Muscle of back (tissue), 11 donors: ENCODE data around the gene NUP62. TPM values are rescaled to one million over a fixed set of nuclear protein-coding genes. Genes with fewer than 3 reads are reported as not detected.
"Not testable (repeated sequence)": the region's sequence is repeated elsewhere in the genome, so short reads cannot be mapped to it uniquely, and the experiment has no call there.

ENCODE experiments used
- DNase-seq, 3 donors: peaks; one replicate each; pipeline versions ENCODE4 v3.0.0 to v3.0.0-alpha.2; 2013
- polyA plus RNA-seq, 10 donors: library from polyadenylated mRNA; unstranded; fragments of 120-200 nt; gene quantifications; one replicate each; pipeline ENCODE4 v1.2.1, GENCODE V29; 2013; ENCODE audit not compliant: insufficient read length in 10 of 10

Gene NUP62
- polyA plus RNA-seq, 10 donors = 39.3 to 61.8 (median 47.7) TPM

- peak; percentile 28 to 76 (median 47) for DNase-seq
Observed at GRCh38 chr19:49954092-49954829, 25.0 kb upstream of the NUP62 start.

- DNase-seq = peak in 1 of 3 donors; percentile 26
Observed at GRCh38 chr19:49953416-49953815, 24.1 kb upstream of the NUP62 start.

GRCh38 chr19:49952906-49953305 lies 23.6 kb upstream of the NUP62 start:
- no peak for DNase-seq

- no peak for DNase-seq
Observed at GRCh38 chr19:49952479-49952836, 23.2 kb upstream of the NUP62 start.

GRCh38 chr19:49951806-49952478 lies 22.6 kb upstream of the NUP62 start:
- DNase-seq = no peak

- DNase-seq = no peak
Observed at GRCh38 chr19:49950956-49951526, 21.7 kb upstream of the NUP62 start.

GRCh38 chr19:49950590-49950948 lies 21.3 kb upstream of the NUP62 start:
- no peak for DNase-seq

- no peak for DNase-seq
Observed at GRCh38 chr19:49949742-49950589, 20.7 kb upstream of the NUP62 start.

- no peak for DNase-seq
Observed at GRCh38 chr19:49946415-49946814, 17.1 kb upstream of the NUP62 start.

- DNase-seq = not testable (repeated sequence)
Observed at GRCh38 chr19:49944567-49944966, 15.3 kb upstream of the NUP62 start.

GRCh38 chr19:49940482-49940791 lies 11.1 kb upstream of the NUP62 start:
- no peak for DNase-seq

GRCh38 chr19:49939721-49940481 lies 10.6 kb upstream of the NUP62 start:
- DNase-seq = no peak

- DNase-seq = no peak
Observed at GRCh38 chr19:49938662-49939061, 9.4 kb upstream of the NUP62 start.

GRCh38 chr19:49937750-49938381 lies 8.6 kb upstream of the NUP62 start:
- peak; percentile 58 to 86 (median 84) for DNase-seq

GRCh38 chr19:49936549-49936948 lies 7.2 kb upstream of the NUP62 start:
- DNase-seq = no peak

GRCh38 chr19:49933643-49934042 lies 4.3 kb upstream of the NUP62 start:
- DNase-seq = no peak

GRCh38 chr19:49932731-49933131 lies 3.4 kb upstream of the NUP62 start:
- DNase-seq = no peak

GRCh38 chr19:49932041-49932451 lies 2.7 kb upstream of the NUP62 start:
- DNase-seq = no peak

GRCh38 chr19:49931293-49932040 lies 2.2 kb upstream of the NUP62 start:
- no peak for DNase-seq

GRCh38 chr19:49930483-49931011 lies 1.2 kb upstream of the NUP62 start:
- DNase-seq = no peak
